ENCODE data around the gene MGAT3. TPM values are rescaled to one million over a fixed set of nuclear protein-coding genes. Genes with fewer than 3 reads are reported as not detected.

Gene MGAT3
- total and polyA plus RNA-seq, 2 of the 13 experiments (the other 11 are each of a cell fraction or from before 2014, with no cell fraction given), result 0.11 to 0.15 TPM

DNA sequence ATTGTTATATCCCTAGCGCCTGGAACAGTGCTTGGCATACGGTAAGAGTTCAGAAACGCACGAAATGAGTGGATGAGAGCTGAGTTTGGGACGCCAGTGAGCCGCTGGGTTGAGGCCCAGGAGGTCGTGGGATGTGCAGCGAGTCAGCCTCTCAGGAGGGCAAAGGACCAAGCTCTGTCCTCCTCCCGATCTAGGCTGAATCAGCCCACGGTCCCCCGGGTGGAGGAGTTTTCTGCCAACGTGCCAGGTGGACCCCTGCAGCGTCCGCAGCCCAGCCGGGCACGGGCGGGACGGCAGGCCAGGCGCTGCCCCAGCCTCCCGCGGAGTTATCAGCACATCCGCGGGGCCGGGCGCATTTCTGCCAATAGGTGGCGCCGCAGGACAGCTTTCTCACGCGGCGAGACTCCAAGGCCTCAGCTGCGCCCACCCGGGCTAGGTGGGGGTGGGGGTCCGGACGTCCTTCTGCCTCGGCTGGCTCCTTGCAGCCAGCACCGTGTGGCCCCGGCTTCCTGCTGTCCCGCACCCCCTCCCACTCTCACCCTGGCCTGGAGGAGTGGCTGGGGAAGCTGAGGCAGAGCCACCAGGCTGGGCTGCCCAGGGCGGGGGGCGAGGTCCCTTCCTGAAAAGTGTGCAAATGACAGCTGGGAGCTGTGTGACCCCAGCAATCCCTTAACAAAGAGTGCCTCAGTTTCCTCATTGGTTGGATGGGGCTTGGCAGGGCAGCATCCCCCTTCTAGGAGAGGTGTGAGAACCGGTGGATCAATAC lies 78.0 kb downstream of the MGAT3 start (continued):
- TF ChIP-seq ZNF782 (CRISPR knock-in tag; IDR thresholded peaks at IDR 0.05; ENCODE audit: borderline replicate concordance) (no peak), DPF2 (CRISPR knock-in tag; IDR thresholded peaks at IDR 0.05; ENCODE audit: borderline replicate concordance, low read depth) (no peak), SOX13 (IDR thresholded peaks at IDR 0.05) (no peak), SOX13 (CRISPR knock-in tag; conservative IDR thresholded peaks at IDR 0.05 in 1 of 2, IDR thresholded peaks at IDR 0.05 in 1 of 2) (peak in 1 of 2 experiments; percentile 44; a peak in 1 of 4 replicates), ZNF777 (CRISPR knock-in tag; IDR thresholded peaks at IDR 0.05) (peak; percentile 47; the same call in 1 of the 2 replicates), NRL (CRISPR knock-in tag; IDR thresholded peaks at IDR 0.05; ENCODE audit: borderline replicate concordance) (0 out of 2 replicates have a peak, but pooled peaks have one; percentile 21), DNMT1 (CRISPR knock-in tag; IDR thresholded peaks at IDR 0.05) (peak; percentile 29; the same call in 1 of the 2 replicates), ETV6 (CRISPR knock-in tag; conservative IDR thresholded peaks at IDR 0.05) (no peak), ZNF607 (CRISPR knock-in tag; IDR thresholded peaks at IDR 0.05; ENCODE audit: borderline replicate concordance) (peak; percentile 54; the same call in 1 of the 2 replicates), ZNF44 (CRISPR knock-in tag; IDR thresholded peaks at IDR 0.05) (no peak), ZBTB38 (CRISPR knock-in tag; IDR thresholded peaks at IDR 0.05) (0 out of 2 replicates have a peak, but pooled peaks have one; percentile 43), NFKB2 (CRISPR knock-in tag; IDR thresholded peaks at IDR 0.05; ENCODE audit: borderline replicate concordance) (peak; percentile 4; the same call in 1 of the 2 replicates), FOSL2 (CRISPR knock-in tag; IDR thresholded peaks at IDR 0.05) (peak; percentile 26; the same call in 1 of the 2 replicates), ZNF567 (CRISPR knock-in tag; IDR thresholded peaks at IDR 0.05; ENCODE audit: borderline replicate concordance) (no peak), SSRP1 (CRISPR knock-in tag; IDR thresholded peaks at IDR 0.05) (0 out of 2 replicates have a peak, but pooled peaks have one; percentile 63), HNRNPL (IDR thresholded peaks at IDR 0.05; ENCODE audit: low read depth, low read length) (peak; percentile 87; the same call in 1 of the 2 replicates), HOXA3 (CRISPR knock-in tag; IDR thresholded peaks at IDR 0.05) (no peak), ZNF34 (CRISPR knock-in tag; IDR thresholded peaks at IDR 0.05; ENCODE audit: borderline replicate concordance) (0 out of 2 replicates have a peak, but pooled peaks have one; percentile 70), DMAP1 (CRISPR knock-in tag; IDR thresholded peaks at IDR 0.05) (peak; percentile 50; the same call in 1 of the 2 replicates), ZFY (CRISPR knock-in tag; IDR thresholded peaks at IDR 0.05) (peak; percentile 8; the same call in 1 of the 2 replicates), ZSCAN20 (CRISPR knock-in tag; IDR thresholded peaks at IDR 0.05; ENCODE audit: borderline replicate concordance) (no peak), ZBTB7B (CRISPR knock-in tag; IDR thresholded peaks at IDR 0.05) (peak; percentile 94), ZNF788 (CRISPR knock-in tag; IDR thresholded peaks at IDR 0.05; ENCODE audit: borderline replicate concordance) (no peak), ZNF598 (CRISPR knock-in tag; IDR thresholded peaks at IDR 0.05; ENCODE audit: borderline replicate concordance) (peak; percentile 41; the same call in 1 of the 2 replicates), KDM1A (CRISPR knock-in tag; IDR thresholded peaks at IDR 0.05) (no peak)
- TF ChIP-seq, protein P1, sequence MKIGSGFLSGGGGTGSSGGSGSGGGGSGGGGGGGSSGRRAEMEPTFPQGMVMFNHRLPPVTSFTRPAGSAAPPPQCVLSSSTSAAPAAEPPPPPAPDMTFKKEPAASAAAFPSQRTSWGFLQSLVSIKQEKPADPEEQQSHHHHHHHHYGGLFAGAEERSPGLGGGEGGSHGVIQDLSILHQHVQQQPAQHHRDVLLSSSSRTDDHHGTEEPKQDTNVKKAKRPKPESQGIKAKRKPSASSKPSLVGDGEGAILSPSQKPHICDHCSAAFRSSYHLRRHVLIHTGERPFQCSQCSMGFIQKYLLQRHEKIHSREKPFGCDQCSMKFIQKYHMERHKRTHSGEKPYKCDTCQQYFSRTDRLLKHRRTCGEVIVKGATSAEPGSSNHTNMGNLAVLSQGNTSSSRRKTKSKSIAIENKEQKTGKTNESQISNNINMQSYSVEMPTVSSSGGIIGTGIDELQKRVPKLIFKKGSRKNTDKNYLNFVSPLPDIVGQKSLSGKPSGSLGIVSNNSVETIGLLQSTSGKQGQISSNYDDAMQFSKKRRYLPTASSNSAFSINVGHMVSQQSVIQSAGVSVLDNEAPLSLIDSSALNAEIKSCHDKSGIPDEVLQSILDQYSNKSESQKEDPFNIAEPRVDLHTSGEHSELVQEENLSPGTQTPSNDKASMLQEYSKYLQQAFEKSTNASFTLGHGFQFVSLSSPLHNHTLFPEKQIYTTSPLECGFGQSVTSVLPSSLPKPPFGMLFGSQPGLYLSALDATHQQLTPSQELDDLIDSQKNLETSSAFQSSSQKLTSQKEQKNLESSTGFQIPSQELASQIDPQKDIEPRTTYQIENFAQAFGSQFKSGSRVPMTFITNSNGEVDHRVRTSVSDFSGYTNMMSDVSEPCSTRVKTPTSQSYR (CRISPR knock-in tag; IDR thresholded peaks at IDR 0.05; ENCODE audit: borderline replicate concordance), result peak; percentile 28; the same call in 1 of the 2 replicates
- TF ChIP-seq, protein P2, sequence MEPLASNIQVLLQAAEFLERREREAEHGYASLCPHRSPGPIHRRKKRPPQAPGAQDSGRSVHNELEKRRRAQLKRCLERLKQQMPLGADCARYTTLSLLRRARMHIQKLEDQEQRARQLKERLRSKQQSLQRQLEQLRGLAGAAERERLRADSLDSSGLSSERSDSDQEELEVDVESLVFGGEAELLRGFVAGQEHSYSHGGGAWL (CRISPR knock-in tag; IDR thresholded peaks at IDR 0.05), result peak; percentile 66; the same call in 1 of the 2 replicates
- TF ChIP-seq, protein P3, sequence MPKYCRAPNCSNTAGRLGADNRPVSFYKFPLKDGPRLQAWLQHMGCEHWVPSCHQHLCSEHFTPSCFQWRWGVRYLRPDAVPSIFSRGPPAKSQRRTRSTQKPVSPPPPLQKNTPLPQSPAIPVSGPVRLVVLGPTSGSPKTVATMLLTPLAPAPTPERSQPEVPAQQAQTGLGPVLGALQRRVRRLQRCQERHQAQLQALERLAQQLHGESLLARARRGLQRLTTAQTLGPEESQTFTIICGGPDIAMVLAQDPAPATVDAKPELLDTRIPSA (CRISPR knock-in tag; IDR thresholded peaks at IDR 0.05; ENCODE audit: borderline replicate concordance), result no peak
